GM18508 (cell line): Measurements from ENCODE around the gene GTPBP3.

Source experiments
- ATAC-seq: cut with Tn5 transposase; IDR thresholded peaks from one replicate; pipeline ENCODE4 v1.9.1; 2021; ENCODE audit warnings: moderate number of reproducible peaks; ENCODE audit not compliant: insufficient read depth, unreplicated experiment

Gene GTPBP3

GRCh38 chr19:17327068-17327653, 10.2 kb upstream of the GTPBP3 start:
- no peak for ATAC-seq

DNA sequence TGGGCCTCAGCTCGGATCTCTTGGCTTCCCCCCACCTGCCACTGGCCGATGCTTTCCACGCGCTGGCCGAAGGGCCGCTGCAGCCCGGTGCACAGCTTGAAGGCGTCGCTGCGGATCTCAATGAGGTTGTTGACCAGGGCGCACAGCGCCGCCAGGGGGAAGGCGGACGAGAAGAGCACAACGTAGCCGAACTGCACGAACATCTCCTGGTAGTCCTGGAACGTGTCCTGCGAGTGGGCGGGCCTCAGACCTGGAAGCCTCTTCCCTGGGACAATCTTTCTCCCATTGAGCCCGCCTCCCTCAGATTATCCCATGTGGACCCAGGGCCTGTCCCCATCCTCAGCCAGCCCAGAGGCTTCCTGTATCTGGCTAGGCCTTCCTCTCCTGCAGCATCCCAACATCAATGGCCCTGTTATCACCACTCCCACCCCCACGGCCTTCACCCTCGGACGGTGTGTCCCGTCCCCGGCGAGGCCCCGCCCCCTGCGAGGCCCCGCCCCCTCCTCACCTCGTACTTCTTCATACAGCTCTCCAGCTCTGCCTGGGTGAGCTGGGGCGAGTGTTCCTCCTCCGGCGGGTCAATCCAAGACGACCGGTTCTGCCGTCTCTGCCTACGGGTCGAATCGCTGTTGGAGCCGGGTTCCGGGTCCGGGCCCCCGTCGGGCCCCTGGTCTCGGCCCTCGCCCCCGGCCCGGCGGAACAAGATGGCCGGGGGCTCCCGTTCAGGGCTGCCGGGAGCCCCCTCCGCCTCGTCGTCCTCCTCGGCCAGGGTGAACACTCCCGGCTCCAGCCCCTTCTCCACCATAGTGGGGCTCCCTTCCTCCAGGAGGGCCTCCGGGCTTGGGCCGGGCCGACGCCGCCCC, 9.5 kb upstream of the GTPBP3 start:
- no peak for ATAC-seq

DNA sequence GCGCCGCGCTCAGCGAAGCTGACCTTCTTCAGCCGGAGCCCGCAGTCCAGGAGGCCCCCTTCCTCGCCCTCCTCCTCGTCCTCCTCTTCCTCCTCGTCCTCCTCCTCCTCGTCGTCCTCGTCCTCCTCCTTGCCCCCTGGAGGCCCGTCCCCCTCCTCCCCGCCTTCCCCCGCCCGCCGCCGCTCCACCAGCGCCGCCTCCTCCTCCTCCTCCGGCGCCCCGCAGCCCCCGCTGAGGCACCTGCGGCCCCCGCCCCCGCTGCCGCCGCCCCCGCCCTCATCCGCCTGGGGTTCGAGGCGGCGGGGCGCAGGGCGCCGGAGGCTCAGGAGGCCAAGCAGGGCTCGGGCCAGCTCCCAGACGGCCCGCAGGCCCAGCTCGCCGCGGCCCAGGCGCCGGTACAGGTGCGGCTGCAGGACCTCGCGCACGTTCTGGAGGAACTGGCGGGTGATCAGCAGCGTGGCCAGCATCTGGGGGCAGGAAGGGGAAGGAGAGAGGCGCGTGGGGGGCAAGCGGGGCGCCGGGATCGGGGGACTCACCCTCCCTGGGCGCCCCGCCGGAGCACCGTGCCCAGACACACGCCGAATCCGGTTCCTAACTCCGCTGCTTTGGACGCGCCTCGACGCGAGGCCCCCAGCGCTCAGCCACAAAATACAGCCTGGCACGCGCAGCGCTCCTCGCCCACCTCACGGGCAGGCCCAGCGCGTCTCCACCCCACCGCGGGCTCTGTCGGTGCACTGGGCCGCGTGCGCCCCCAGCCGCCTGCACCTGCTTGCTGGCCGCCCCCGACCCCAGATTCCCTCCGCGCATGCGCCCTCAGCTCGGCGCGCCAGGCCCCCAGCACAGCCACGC, 8.6 kb upstream of the GTPBP3 start:
- ATAC-seq = no peak

- ATAC-seq = no peak
These were observed 7.7 kb upstream of the GTPBP3 start for GRCh38 chr19:17329366-17330261.

DNA sequence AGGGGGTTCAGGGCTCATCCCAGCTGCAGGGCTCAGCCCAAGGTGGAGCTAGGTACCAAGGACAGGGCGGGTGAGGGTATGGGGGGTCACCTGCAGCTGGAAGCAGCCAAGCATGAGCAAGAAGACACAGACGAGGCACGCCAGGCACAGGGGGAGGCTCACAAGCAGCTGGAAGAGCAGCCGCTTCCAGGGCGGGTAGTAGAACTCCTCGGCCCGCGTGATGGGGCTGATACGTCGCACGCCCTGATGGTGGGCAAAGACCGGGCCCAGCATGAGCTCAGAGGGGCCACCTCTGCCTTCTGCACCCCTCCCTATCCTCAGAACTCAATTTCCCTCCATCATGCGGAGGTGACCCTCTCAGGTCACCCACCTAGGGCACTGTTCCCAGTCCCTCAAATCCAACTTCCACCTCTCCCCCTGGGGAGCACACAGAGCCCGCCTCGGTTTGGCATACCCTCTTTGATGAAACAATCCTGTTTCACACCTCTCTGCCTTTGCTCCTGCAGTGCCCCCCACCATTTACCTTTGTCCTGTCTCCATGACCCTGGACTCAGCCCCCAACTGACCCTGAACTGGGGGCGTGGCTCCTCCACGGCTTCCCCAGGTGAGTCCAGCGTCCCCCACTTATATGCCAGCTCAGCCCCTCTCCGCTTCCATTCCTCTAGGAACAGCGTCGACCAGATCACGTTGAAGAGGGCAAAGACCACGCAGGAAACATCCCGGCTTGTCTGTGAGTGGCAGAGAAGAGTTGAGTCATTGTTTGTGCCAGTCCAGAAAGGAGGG, 6.9 kb upstream of the GTPBP3 start:
- ATAC-seq = no peak

- no peak for ATAC-seq
These were observed 6.3 kb upstream of the GTPBP3 start for GRCh38 chr19:17331045-17331558.

DNA sequence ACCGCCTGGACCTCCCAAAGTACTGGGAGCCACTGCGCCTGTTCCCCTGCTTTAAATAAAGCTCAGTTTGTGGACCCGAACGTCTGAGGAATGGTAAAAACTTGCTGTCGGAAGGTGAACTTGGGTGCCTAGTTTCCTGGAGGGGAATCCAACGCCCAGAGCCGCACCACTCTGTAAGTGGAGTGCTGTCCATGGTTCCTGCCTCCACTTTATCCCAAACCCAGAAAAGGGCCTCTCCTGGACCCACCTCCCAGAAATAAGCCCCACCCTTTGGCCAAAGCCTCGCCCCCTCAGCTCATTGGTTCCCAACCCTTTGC, 5.0 kb upstream of the GTPBP3 start:
- no peak for ATAC-seq

GRCh38 chr19:17332677-17333581, 4.4 kb upstream of the GTPBP3 start:
- no peak for ATAC-seq

DNA sequence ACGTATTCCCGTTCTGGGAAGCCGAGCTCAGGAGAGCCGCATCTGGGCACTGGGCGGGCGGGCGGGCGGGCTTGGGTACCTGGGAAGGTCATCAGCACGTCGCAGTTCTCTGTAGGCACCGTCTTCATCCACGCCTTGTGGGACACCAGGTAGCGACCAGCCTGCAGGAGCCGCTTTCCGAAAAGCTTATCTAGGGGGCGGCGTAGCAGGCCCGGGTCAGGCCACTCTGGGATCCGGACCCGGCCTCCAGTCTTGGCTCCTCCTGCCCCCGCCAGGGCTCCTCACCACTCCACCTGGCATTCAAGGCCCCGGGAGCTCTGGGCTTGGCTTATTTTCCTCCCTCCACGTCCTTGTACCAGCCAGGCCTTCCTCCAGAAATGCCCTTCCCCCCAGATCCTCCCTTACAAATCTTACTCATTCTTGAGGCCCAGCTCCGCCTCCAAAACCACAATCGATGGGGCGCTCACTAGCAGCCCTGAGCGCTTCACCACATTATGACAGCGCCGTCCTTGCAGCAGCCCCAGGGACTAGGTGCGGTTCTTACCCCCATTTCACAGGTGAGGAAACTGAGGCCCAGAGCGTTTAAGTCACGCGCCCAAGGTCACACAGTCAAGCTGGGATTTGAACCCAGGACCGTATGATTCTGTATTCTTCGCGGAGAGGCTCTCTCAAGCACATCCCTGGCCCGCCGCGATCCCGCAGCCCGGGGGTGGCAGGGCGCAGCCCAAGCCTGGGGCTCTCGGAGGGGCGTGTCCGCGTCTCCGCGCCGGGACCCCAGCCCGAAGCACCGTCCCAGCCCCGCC, 3.5 kb upstream of the GTPBP3 start:
- no peak for ATAC-seq

GRCh38 chr19:17334414-17335409, 2.6 kb upstream of the GTPBP3 start, which contains the start of gene ANO8:
Gene ANO8, minus strand, starts transcription at chr19:17334855. Its CDS starts 185 bp downstream, at chr19:17334670.
- no peak for ATAC-seq

GRCh38 chr19:17335575-17335974, 1.8 kb upstream of the GTPBP3 start:
- no peak for ATAC-seq

DNA sequence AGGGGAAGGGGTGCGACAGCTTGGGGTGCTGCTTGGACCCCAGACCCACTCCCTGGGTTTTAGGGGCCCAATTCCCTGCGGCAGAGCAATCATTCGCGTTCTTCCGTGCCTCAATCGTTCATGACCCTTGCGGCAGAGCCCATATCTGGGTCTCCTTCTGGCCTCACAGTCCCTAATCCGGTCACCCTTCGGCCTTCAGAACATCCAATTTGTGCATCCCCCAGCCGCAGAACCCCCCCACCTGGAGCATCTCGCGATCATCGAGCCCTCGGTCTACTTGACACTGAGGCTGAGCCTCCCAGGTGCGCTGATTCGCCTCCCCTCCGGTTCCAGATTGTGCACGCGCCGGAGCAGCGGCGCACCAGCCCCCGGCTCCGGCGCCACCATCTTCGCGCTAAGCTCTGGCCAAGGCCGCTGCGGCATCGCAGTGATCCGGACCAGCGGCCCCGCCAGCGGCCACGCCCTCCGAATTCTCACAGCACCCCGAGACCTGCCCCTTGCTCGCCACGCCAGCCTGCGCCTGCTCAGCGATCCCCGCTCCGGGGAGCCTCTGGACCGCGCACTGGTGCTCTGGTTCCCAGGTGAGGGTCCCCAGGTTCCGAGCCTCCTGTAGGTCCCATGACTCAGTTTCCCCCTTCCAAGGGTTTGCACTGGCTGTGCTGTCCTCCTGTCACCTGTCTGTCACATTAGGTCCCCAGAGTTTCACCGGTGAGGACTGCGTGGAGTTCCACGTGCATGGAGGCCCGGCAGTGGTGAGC, 501 bp downstream of the GTPBP3 start:
- ATAC-seq = no peak

DNA sequence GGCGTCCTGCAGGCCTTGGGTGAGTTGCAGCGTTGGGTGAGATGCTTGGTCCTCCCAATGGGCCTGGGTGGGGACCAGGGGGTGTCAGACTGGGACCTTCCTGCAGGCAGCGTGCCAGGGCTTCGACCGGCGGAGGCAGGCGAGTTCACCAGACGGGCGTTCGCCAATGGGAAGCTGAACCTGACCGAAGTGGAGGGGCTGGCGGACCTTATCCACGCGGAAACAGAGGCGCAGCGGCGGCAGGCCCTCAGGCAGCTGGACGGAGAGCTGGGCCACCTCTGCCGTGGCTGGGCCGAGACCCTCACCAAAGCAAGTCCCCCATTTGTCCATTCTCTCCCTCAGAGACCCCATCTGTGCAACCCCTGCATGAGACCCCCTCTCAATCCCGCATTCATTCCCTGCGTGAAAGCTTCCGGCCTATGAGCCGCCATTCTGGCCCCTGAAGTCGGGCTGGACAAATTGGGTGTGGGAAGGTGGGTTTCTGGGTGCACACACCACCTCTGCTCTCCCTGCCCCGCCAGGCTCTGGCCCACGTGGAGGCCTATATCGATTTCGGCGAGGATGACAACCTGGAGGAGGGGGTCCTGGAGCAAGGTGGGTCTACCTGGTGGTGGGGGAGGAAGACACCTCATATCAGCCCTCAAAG, 1.2 kb downstream of the GTPBP3 start:
- ATAC-seq = no peak

GRCh38 chr19:17339088-17339741, 1.9 kb downstream of the GTPBP3 start:
- no peak for ATAC-seq
